Renal cortical epithelial cell (primary cell): ENCODE results near the gene ABHD2. TPM values are rescaled to one million over a fixed set of nuclear protein-coding genes. Genes with fewer than 3 reads are reported as not detected.
"Not testable (repeated sequence)": the region's sequence is repeated elsewhere in the genome, so short reads cannot be mapped to it uniquely, and the experiment has no call there.

ENCODE experiments used
- DNase-seq: peaks from one replicate; pipeline ENCODE4 v3.0.0-alpha.2; 2011; ENCODE audit warnings: low read depth
- total RNA-seq: library from RNA; depleted of rRNA; stranded (reverse); fragments of >200 nt; gene quantifications from 2 replicates; pipeline ENCODE4 v1.2.3, GENCODE V29; 2014

Gene ABHD2
- total RNA-seq, 1 donor from 2014 or later = 82.1 TPM

DNA sequence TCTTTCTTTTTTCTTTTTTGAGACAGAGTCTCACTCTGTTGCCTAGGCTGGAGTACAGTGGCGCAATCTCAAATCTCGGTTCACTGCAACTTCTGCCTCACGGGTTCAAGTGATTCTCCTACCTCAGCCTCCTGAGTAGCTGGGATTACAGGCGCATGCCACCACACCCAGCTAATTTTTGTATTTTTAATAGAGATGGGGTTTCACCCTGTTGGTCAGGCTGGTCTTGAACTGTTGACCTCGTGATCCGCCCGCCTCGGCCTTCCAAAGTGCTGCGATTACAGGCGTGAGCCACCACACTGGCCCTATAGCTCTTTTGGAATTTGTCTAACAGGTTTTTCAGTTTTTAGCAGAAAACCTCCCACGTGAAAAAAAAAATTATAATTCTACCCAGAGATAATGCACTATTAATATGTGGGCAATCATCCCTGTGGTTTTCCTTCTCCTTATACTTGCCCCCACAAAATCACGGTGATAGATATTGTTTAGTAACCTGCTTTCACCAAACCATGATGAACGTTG, 32.3 kb downstream of the ABHD2 start:
- not testable (repeated sequence) for DNase-seq

DNA sequence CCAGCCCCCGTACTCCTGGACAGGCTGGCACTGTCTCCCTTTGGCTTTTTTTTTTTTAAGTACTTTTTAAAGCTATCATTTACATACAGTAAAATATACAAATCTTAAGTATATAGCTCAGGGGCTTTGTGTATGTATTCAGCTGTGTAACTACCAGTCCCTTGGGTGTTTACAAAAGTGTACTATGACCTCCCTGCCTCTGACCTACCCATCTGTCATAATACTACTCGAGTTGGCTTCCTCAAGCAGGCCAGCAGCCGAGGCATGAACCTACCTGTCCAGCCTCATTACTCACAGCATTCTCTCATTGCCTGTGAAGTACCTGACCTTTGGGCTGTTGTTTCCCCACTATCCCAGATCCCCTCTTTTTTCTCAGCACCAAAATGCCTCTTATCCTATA, 33.2 kb downstream of the ABHD2 start:
- no peak for DNase-seq

GRCh38 chr15:89122505-89123180, 34.4 kb downstream of the ABHD2 start:
- DNase-seq = no peak

- DNase-seq = peak; percentile 86
Measured at GRCh38 chr15:89123181-89123525, 34.9 kb downstream of the ABHD2 start.

GRCh38 chr15:89125088-89125826, 37.0 kb downstream of the ABHD2 start:
- DNase-seq = peak; percentile 81

- no peak for DNase-seq
Measured at GRCh38 chr15:89126009-89126408, 37.8 kb downstream of the ABHD2 start.

DNA sequence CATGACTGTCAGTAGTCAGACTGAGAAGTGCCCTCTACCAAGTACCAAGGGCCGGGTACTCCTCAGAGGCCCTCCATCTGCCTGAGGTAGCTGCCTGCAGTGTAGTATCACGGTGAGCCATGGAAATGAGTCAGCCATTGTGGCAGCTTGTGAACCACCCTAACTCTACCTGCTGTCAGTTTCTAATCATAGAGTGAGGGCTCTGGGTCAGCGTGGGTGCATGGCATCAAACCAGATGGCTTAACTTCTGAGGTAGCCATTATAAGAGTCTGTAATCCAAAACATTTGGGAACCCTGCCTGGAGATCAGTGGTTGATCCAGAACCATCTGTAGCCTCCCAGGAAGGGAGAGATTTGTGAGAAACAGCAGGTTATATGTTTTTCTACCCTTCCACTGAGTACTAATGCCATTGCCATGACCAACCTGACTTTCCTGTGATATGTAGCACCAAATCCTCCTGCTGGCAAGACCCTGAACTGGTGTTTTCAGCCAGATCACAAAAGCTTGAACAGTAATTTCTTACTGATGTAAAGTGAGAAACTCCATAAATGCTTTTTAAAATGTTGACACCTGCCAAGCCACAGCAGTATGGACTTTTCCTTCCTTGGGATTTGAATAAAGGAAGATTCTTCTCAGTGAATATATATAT, 38.9 kb downstream of the ABHD2 start:
- peak; percentile 59 for DNase-seq

GRCh38 chr15:89128320-89129122, 40.3 kb downstream of the ABHD2 start:
- DNase-seq = peak; percentile 93

DNA sequence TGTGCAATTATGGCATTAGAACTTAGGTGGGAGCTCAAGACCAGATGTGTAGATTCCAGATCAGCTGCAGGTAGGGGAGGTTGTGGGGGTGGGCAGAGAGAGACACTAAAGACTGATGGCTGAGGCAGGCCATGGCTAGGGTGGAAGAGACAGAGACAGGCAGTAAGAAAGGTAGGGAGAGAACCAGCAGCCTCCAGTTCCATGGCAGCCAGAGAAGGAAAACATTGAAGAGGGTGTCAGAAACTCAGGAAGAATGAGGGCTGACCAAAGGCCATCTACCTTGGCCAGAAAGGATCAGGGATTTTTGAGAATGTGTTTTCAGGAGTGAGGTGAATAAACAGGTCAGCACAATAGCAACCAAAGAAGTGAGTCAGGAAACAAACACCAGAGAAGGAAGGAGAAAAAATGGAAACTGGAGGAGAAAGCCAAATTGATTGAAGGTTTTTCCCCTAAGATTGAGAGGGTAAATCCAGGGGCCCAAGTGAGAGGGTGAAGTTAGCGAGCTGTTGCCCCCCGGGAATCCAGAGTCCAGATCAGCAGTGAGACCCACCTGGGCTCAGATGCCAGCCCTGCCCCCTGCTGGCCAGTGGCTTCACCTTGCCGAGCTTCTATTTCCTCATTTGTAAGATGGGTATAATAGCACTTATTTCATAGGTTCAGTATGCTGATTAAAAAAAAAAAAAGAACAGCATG, 41.0 kb downstream of the ABHD2 start:
- peak; percentile 84 for DNase-seq

- no peak for DNase-seq
Measured at GRCh38 chr15:89129816-89130134, 41.5 kb downstream of the ABHD2 start.

DNA sequence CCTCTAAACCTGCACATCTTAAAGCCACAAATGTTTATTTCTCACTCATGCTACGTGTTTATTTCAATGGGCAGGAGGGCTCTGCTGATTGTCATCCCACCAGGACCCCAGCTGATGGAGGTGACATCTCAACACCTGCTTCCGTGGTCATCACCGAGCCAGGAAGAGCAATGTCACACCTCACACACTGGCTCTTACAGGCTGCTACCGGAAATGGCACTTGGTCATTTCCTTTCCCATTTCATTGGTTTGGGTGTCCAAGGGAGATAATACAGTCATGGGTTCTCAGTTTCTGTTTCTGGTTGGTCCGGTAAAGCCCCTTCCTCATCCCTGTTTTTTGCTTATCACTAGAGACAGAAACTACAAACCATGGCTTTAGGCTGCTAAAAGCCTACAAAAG, 41.9 kb downstream of the ABHD2 start:
- DNase-seq = no peak

GRCh38 chr15:89131731-89132130, 43.5 kb downstream of the ABHD2 start:
- DNase-seq = no peak

DNA sequence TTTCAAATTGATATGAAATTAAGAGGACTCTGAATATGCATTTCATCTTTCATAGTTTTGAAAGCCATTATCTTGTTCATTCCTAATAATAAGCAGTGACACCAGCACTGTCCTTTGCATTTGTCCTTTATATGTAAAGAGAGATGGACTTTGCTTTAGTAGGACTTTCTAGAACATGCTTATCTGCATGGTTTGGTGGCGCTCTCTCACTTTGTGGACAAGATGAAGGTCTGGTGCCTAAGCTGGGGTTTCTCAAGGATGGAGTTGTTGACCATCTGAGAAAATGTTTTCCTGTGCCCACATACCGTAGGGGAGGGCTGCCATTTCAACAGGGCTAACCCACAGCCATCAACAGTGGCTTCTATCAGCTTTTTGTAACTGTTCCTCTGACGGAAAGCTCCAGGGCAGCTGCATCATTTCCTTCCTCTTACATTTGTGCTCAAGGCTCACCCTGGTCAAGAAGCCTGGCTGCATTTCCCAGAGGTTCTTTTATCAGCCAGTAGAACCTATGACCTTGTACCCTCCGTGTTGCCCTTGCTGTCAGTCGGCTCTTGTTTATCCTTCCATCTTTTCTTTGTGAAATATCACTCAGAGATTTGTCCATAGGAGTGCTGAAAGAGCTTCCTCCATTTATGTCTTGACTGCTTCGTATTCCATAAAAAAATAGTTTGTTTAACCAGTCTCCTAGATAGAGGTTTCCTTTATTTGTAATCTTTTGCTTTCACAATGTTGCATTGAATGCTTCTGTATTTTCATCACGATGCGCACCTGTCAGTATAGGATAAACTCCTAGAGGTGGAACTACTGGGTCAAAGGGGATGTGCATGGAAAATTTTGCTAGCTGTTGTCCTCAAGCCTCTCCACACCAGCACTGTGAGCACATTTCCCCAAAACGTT, 44.6 kb downstream of the ABHD2 start:
- no peak for DNase-seq

DNA sequence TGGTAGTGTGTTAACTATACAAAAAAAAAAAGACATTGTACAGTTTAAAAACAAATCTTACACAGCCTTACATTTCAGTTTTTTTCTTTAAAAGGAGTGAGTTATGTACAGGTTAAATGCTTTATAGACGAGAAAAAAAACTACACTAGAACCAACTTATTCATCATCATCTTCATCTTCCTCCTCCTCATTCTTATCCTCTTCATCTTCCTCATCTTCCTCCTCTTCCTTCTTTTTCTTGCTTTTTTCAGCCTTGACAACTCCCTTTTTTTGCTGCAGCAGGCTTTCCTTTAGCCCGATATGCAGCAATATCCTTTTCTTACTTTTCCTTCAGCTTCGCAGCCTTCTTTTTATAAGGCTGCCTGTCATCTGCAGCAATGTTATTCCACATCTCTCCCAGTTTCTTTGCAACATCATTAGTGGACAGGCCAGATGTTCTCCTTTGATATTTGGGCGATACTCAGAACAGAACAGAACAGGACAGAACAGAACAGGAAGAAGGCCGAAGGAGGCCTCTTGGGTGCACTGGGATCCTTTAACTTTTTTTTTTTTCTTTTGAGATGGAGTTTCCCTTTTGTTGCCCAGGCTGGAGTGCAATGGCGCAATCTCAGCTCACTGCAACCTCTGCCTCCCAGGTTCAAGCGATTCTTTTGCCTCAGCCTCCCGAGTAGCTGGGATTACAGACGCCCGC, 47.3 kb downstream of the ABHD2 start:
- not testable (repeated sequence) for DNase-seq

GRCh38 chr15:89136078-89136806, 48.0 kb downstream of the ABHD2 start:
- DNase-seq = no peak

GRCh38 chr15:89136818-89137772, 48.8 kb downstream of the ABHD2 start:
- no peak for DNase-seq

- DNase-seq = no peak
Measured at GRCh38 chr15:89137926-89138325, 49.7 kb downstream of the ABHD2 start.
